Left ventricle myocardium inferior (tissue), 1 donor: ENCODE measurements around the gene CNIH3. TPM values are rescaled to one million over a fixed set of nuclear protein-coding genes. Genes with fewer than 3 reads are reported as not detected.
A peak's percentile ranks its signal among the peaks of the same experiment; 100 is the strongest.

Experiments used
- DNase-seq: peaks from one replicate; pipeline ENCODE4 v3.0.0-alpha.2; 2020
- H3K27ac ChIP-seq: fragments of 200-600 bp; replicated peaks from 2 replicates; pipeline ENCODE4 v1.8.0; 2021
- H3K27me3 ChIP-seq: fragments of 200-600 bp; 2 replicates; pipeline ENCODE4 v1.8.0; 2021; ENCODE audit warnings: low read depth
- H3K36me3 ChIP-seq: fragments of 200-600 bp; 2 replicates; pipeline ENCODE4 v1.8.0; 2021
- H3K4me1 ChIP-seq: fragments of 200-600 bp; 2 replicates; pipeline ENCODE4 v1.8.0; 2021
- H3K4me3 ChIP-seq: fragments of 200-600 bp; 2 replicates; pipeline ENCODE4 v1.8.0; 2021; ENCODE audit warnings: mild to moderate bottlenecking, moderate library complexity
- H3K9me3 ChIP-seq: fragments of 200-600 bp; replicated peaks from 2 replicates; pipeline ENCODE4 v1.8.0; 2021
- CTCF ChIP-seq: fragments of 200-600 bp; IDR thresholded peaks from 2 replicates; pipeline ENCODE4 v1.8.0; 2021; ENCODE audit warnings: antibody characterized with exemption, mild to moderate bottlenecking, borderline replicate concordance
- intact Hi-C: fragments of 100-400 bp; cut with micrococcal nuclease; formaldehyde crosslinking; loops from one replicate; pipeline ENCODE4 v1.11.0; 2022
- total RNA-seq: library from RNA; stranded (reverse); fragmentation: NEBNext Ultra II Directional; extraction: Animal tissue kit (Norgen Biotek cat#: 25700); gene quantifications from one replicate; pipeline ENCODE4 v1.2.1, GENCODE V29; 2021
- donor health status: DM: no; HTN: yes; CAD: no; lungs with severe emphysema.

CNIH3 gene
- total RNA-seq, 1 donor from 2014 or later, result 1.1 TPM

GRCh38 chr1:224616756-224617409, 766 bp downstream of the CNIH3 start:
- H3K27ac ChIP-seq, result no peak overlapping the region
- peaks cover 19% of the 10 kb centered on the region for H3K4me1 ChIP-seq
- no peak for TF ChIP-seq CTCF
- H3K9me3 ChIP-seq, result no peaks in the 10 kb centered on the region
- H3K36me3 ChIP-seq, result no peaks in the 10 kb centered on the region
- H3K27me3 ChIP-seq, result peaks cover 87% of the 10 kb centered on the region
- intact Hi-C loops, result no loop called here
- DNase-seq, result no peak
- peak overlapping the region; percentile 62 for H3K4me3 ChIP-seq

GRCh38 chr1:224617410-224618355, 1.6 kb downstream of the CNIH3 start:
- Histone ChIP-seq H3K27me3 (peaks cover 95% of the 10 kb centered on the region), H3K27ac (no peak overlapping the region), H3K4me1 (peaks cover 19% of the 10 kb centered on the region), H3K4me3 (peak overlapping the region; percentile 62), H3K36me3 (no peaks in the 10 kb centered on the region), H3K9me3 (no peaks in the 10 kb centered on the region)
- TF ChIP-seq CTCF, result no peak
- DNase-seq, result no peak
- intact Hi-C loops, result no loop called here

- Histone ChIP-seq H3K9me3 (no peaks in the 10 kb centered on the region), H3K36me3 (no peaks in the 10 kb centered on the region), H3K27ac (no peak overlapping the region), H3K27me3 (peaks cover 100% of the 10 kb centered on the region), H3K4me1 (peaks cover 19% of the 10 kb centered on the region), H3K4me3 (no peak overlapping the region)
- TF ChIP-seq CTCF, result no peak
- intact Hi-C loops, result no loop called here
- DNase-seq, result no peak
These were observed 3.1 kb downstream of the CNIH3 start for GRCh38 chr1:224619209-224619608.

- intact Hi-C loops, result no loop called here
- no peak for DNase-seq
- Histone ChIP-seq H3K27ac (no peak overlapping the region), H3K9me3 (no peaks in the 10 kb centered on the region), H3K36me3 (no peaks in the 10 kb centered on the region), H3K4me1 (peaks cover 19% of the 10 kb centered on the region), H3K4me3 (no peak overlapping the region), H3K27me3 (peaks cover 100% of the 10 kb centered on the region)
- no peak for TF ChIP-seq CTCF
These were observed 4.0 kb downstream of the CNIH3 start for GRCh38 chr1:224620105-224620504.

GRCh38 chr1:224621813-224622682, 5.9 kb downstream of the CNIH3 start:
- no peak for TF ChIP-seq CTCF
- Histone ChIP-seq H3K4me3 (no peak overlapping the region), H3K9me3 (no peaks in the 10 kb centered on the region), H3K27ac (no peak overlapping the region), H3K27me3 (peaks cover 92% of the 10 kb centered on the region), H3K36me3 (no peaks in the 10 kb centered on the region), H3K4me1 (peaks cover 4% of the 10 kb centered on the region)
- DNase-seq, result no peak
- intact Hi-C loops, result no loop called here
